Caco-2 (cell line): ENCODE data around the gene TCF12. TPM values are rescaled to one million over a fixed set of nuclear protein-coding genes. Genes with fewer than 3 reads are reported as not detected.
"Not testable (repeated sequence)": the region's sequence is repeated elsewhere in the genome, so short reads cannot be mapped to it uniquely, and the experiment has no call there.

ENCODE experiments used
- BruUV-seq: library from RNA; stranded (reverse); fragments of 400-500 nt; replicated peaks from 2 replicates; lab custom pipeline; 2021; lab: Mats Ljungman, UMichigan
- CTCF ChIA-PET: fragments of 300-600 bp; sonication (Branson Sonifier 250); formaldehyde crosslinking; loops from one replicate; lab custom pipeline; 2022; ENCODE audit warnings: antibody characterized with exemption; lab: Charles Lee
- POLR2A ChIA-PET: fragments of 300-600 bp; sonication (Branson Sonifier 250); formaldehyde crosslinking; loops from one replicate; lab custom pipeline; 2022; ENCODE audit warnings: antibody characterized with exemption; lab: Charles Lee
- DNase-seq, 2 experiments: peaks; one replicate each; pipeline versions ENCODE4 v3.0.0 to v3.0.0-alpha.2; 2020 to 2022
- H3K27me3 ChIP-seq: replicated peaks from 2 replicates; pipeline ENCODE4 v1.6.0; 2011; ENCODE audit warnings: low read length; ENCODE audit not compliant: control insufficient read depth, insufficient read depth
- H3K36me3 ChIP-seq: 2 replicates; pipeline ENCODE4 v1.5.1; 2011; ENCODE audit warnings: low read length; ENCODE audit not compliant: control insufficient read depth, insufficient read depth
- H3K4me1 ChIP-seq: fragments of 250-450 bp; sonication (Bioruptor Pico); 2 replicates; pipeline ENCODE4 v1.5.1; 2020; ENCODE audit warnings: mild to moderate bottlenecking
- H3K4me3 ChIP-seq: 2 replicates; pipeline ENCODE4 v1.5.1; 2011; ENCODE audit warnings: low read depth, mild to moderate bottlenecking, control low read depth, low read length
- H3K9me3 ChIP-seq: fragments of 250-450 bp; sonication (Bioruptor Pico); 2 replicates; pipeline ENCODE4 v1.5.1; 2020; ENCODE audit warnings: mild to moderate bottlenecking, moderate library complexity
- H3K27ac Mint-ChIP-seq: one replicate; pipeline ENCODE4 v1.8.0; 2022; ENCODE audit warnings: mixed read lengths; ENCODE audit not compliant: unreplicated experiment
- H3K27me3 Mint-ChIP-seq: one replicate; pipeline ENCODE4 v1.8.0; 2022; ENCODE audit warnings: mixed read lengths; ENCODE audit not compliant: insufficient read depth, unreplicated experiment
- H3K36me3 Mint-ChIP-seq: one replicate; pipeline ENCODE4 v1.8.0; 2022; ENCODE audit warnings: mild to moderate bottlenecking, mixed read lengths; ENCODE audit not compliant: insufficient read depth, unreplicated experiment
- H3K4me1 Mint-ChIP-seq: one replicate; pipeline ENCODE4 v1.8.0; 2022; ENCODE audit warnings: low read depth, mixed read lengths; ENCODE audit not compliant: unreplicated experiment
- H3K4me3 Mint-ChIP-seq: one replicate; pipeline ENCODE4 v1.8.0; 2022; ENCODE audit warnings: mild to moderate bottlenecking, moderate library complexity, mixed read lengths; ENCODE audit not compliant: unreplicated experiment
- H3K9me3 Mint-ChIP-seq: one replicate; pipeline ENCODE4 v1.8.0; 2022; ENCODE audit warnings: mixed read lengths; ENCODE audit not compliant: unreplicated experiment
- intact Hi-C: fragments of 100-400 bp; cut with micrococcal nuclease; formaldehyde crosslinking; loops from one replicate; pipeline ENCODE4 v1.10.0; 2022; ENCODE audit not compliant: unreplicated experiment
- total RNA-seq: library from RNA; stranded (reverse); gene quantifications from 2 replicates; pipeline ENCODE4 v1.2.3, GENCODE V29; 2022
- TF ChIP-seq, protein P1 (sequence below), 2 experiments: fragments of 200-600 bp in 1 of 2; IDR thresholded peaks; 1 replicate in 1 of 2; 2 replicates in 1 of 2; pipeline versions ENCODE4 v1.5.1 to v1.8.0; 2011 to 2022; ENCODE audit warnings: antibody characterized with exemption in 1 of 2, control low read depth in 1 of 2, inconsistent platforms in 1 of 2, low read depth in 1 of 2, low read length in 1 of 2, mild to moderate bottlenecking in 1 of 2, moderate library complexity in 1 of 2; ENCODE audit not compliant: insufficient read depth in 1 of 2, severe bottlenecking in 1 of 2, unreplicated experiment in 1 of 2

Gene TCF12
- total RNA-seq, 1 experiment from 2014 or later: 64.4 TPM

DNA sequence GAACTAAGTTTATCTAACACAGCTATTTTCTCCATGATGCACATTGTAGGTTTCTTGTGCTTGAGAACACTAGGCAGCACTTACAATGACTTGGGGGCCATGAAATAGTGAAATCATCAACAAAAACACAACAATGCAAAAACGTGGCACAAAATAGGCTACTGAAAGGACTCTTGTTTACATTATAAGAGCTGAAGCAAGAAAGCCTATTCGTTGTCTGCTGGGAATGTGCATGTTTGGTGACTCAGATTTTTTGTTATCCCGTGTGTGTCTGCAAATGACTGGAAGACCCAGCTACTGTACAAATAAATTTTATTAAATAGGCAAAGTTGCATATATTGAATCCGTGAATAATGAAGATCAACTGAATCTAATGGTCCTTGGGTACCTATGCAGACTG lies 85.0 kb downstream of the TCF12 start:
- peaks cover 7% of the 10 kb centered on the region for H3K4me1 Mint-ChIP-seq
- TF ChIP-seq, protein P1, sequence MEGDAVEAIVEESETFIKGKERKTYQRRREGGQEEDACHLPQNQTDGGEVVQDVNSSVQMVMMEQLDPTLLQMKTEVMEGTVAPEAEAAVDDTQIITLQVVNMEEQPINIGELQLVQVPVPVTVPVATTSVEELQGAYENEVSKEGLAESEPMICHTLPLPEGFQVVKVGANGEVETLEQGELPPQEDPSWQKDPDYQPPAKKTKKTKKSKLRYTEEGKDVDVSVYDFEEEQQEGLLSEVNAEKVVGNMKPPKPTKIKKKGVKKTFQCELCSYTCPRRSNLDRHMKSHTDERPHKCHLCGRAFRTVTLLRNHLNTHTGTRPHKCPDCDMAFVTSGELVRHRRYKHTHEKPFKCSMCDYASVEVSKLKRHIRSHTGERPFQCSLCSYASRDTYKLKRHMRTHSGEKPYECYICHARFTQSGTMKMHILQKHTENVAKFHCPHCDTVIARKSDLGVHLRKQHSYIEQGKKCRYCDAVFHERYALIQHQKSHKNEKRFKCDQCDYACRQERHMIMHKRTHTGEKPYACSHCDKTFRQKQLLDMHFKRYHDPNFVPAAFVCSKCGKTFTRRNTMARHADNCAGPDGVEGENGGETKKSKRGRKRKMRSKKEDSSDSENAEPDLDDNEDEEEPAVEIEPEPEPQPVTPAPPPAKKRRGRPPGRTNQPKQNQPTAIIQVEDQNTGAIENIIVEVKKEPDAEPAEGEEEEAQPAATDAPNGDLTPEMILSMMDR (IDR thresholded peaks at IDR 0.05; ENCODE audit: insufficient read depth in 1 of 2, low read depth in 1 of 2, low read length in 1 of 2, severe bottlenecking in 1 of 2, unreplicated experiment in 1 of 2): no peak
- DNase-seq: no peak
- no TSS peak for BruUV-seq
- ChIA-PET CTCF (no interaction called here), POLR2A (no interaction called here)
- no peaks in the 10 kb centered on the region for H3K9me3 Mint-ChIP-seq
- peaks cover 4% of the 10 kb centered on the region for H3K36me3 Mint-ChIP-seq
- no peaks in the 10 kb centered on the region for H3K27me3 Mint-ChIP-seq
- no peaks in the 10 kb centered on the region; the same call in 1 of the 2 replicates for H3K36me3 ChIP-seq
- no peaks in the 10 kb centered on the region for H3K27me3 ChIP-seq
- H3K9me3 ChIP-seq: no peaks in the 10 kb centered on the region
- H3K27ac Mint-ChIP-seq: no peak overlapping the region
- 0 out of 2 replicates have a peak, but pooled peaks cover 6% of the 10 kb centered on the region for H3K4me1 ChIP-seq
- H3K4me3 Mint-ChIP-seq: no peak overlapping the region
- no peak overlapping the region for H3K4me3 ChIP-seq
- intact Hi-C loops: no loop called here

DNA sequence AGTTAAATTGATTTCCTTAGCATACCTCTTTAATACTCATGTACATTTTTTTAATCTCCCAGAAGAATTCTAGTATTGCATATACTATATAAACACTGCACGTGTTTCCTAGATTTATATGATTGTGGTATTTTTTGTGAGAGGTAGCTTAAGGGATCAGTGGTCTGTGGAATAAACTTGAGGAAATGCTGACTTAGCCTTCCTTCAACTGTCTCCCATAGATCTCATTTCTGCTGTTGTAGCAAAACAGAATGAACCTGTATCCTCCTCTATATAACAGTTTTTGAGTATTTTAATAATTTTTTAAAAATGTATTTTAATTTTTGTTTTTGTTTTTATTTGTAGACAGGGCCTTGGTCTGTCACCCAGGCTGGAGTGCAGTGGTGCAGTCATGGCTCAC lies 86.8 kb downstream of the TCF12 start:
- no peak overlapping the region for H3K27ac Mint-ChIP-seq
- no peak overlapping the region for H3K4me3 Mint-ChIP-seq
- intact Hi-C loops: no loop called here
- H3K9me3 Mint-ChIP-seq: no peaks in the 10 kb centered on the region
- no peak for DNase-seq
- Histone ChIP-seq H3K4me3 (no peak overlapping the region), H3K4me1 (0 out of 2 replicates have a peak, but pooled peaks cover 6% of the 10 kb centered on the region), H3K27me3 (no peaks in the 10 kb centered on the region), H3K9me3 (no peaks in the 10 kb centered on the region), H3K36me3 (no peaks in the 10 kb centered on the region; the same call in 1 of the 2 replicates)
- ChIA-PET POLR2A (no interaction called here), CTCF (no interaction called here)
- no peaks in the 10 kb centered on the region for H3K27me3 Mint-ChIP-seq
- TF ChIP-seq, protein P1 (IDR thresholded peaks at IDR 0.05; ENCODE audit: insufficient read depth in 1 of 2, low read depth in 1 of 2, low read length in 1 of 2, severe bottlenecking in 1 of 2, unreplicated experiment in 1 of 2): no peak
- BruUV-seq: no TSS peak
- peaks cover 10% of the 10 kb centered on the region for H3K36me3 Mint-ChIP-seq
- H3K4me1 Mint-ChIP-seq: peaks cover 7% of the 10 kb centered on the region

DNA sequence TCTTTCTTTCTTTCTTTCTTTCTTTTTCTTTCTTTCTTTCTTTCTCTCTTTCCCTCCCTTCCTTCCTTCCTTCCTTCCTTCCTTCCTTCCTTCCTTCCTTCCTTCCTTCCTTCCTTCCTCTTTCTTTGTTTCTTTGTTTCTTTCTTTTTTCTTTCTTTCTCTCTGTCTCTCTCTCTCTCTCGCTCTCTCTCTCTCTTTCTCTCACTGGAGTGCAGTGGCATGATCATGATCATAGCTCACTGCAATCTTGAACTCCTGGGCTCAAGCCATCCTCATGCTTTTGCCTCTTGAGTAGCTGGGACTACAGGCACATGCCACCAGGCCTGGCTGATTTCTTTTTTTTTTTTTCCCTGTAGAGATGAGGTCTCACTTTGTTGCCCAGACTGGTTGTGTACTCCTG lies 89.4 kb downstream of the TCF12 start:
- H3K4me3 Mint-ChIP-seq, H3K27me3 ChIP-seq, H3K9me3 ChIP-seq, CTCF ChIA-PET, H3K4me3 ChIP-seq, BruUV-seq, intact Hi-C loops, POLR2A ChIA-PET, H3K9me3 Mint-ChIP-seq, H3K27me3 Mint-ChIP-seq, H3K27ac Mint-ChIP-seq, H3K36me3 ChIP-seq, DNase-seq, H3K4me1 Mint-ChIP-seq, H3K4me1 ChIP-seq: not testable (repeated sequence)
- H3K36me3 Mint-ChIP-seq: peaks cover 10% of the 10 kb centered on the region

DNA sequence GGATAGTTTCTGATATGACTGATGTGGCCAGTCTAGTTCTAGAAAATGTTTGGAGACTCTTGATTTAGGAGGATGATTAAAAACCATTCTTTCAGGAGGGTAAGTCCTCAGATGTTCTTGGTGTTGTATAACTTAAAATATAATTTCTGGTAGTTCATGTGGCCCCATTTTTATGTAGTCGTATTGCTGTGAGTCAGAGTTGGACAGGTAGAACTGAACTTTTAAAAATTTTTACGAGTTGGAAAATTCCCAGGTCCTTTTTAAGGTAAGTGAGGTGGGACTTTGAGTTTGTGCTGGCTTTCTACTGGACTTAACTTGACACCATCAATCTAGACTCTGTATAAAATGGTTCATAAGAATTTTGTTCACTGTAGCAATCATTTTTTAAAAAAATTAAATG lies 92.3 kb downstream of the TCF12 start:
- POLR2A ChIA-PET: no interaction called here
- no TSS peak for BruUV-seq
- TF ChIP-seq, protein P1 (IDR thresholded peaks at IDR 0.05; ENCODE audit: insufficient read depth in 1 of 2, low read depth in 1 of 2, low read length in 1 of 2, severe bottlenecking in 1 of 2, unreplicated experiment in 1 of 2): no peak

More for the DNA sequence above, 92.3 kb downstream of the TCF12 start:
- Histone ChIP-seq H3K4me1 (peaks cover 14% of the 10 kb centered on the region), H3K4me3 (no peak overlapping the region), H3K36me3 (no peaks in the 10 kb centered on the region), H3K9me3 (no peaks in the 10 kb centered on the region), H3K27me3 (no peaks in the 10 kb centered on the region)
- Mint-ChIP-seq H3K4me3 (no peak overlapping the region), H3K27ac (no peak overlapping the region), H3K36me3 (peaks cover 6% of the 10 kb centered on the region), H3K9me3 (no peaks in the 10 kb centered on the region), H3K4me1 (peaks cover 7% of the 10 kb centered on the region), H3K27me3 (no peaks in the 10 kb centered on the region)
- CTCF ChIA-PET: no interaction called here
- intact Hi-C loops: no loop called here
- DNase-seq: no peak
